Measurements from ENCODE around the gene JPH2. TPM values are rescaled to one million over a fixed set of nuclear protein-coding genes. Genes with fewer than 3 reads are reported as not detected.

Gene JPH2
- total RNA-seq, 1 donor from 2014 or later: 182 TPM

- no peak for DNase-seq
- intact Hi-C loops (cut with micrococcal nuclease): no loop called here
- ATAC-seq: no peak
Observed at GRCh38 chr20:44073675-44074071, 113.3 kb downstream of the JPH2 start.

GRCh38 chr20:44073011-44073674 is 113.8 kb downstream of the JPH2 start:
- intact Hi-C loops (cut with micrococcal nuclease): no loop called here
- no peak for ATAC-seq
- no peak for DNase-seq

GRCh38 chr20:44072384-44072783 is 114.6 kb downstream of the JPH2 start:
- no peak for DNase-seq
- intact Hi-C loops (cut with micrococcal nuclease): no loop called here
- no peak for ATAC-seq

GRCh38 chr20:44071526-44072111 is 115.4 kb downstream of the JPH2 start:
- intact Hi-C loops (cut with micrococcal nuclease): no loop called here
- DNase-seq: no peak

GRCh38 chr20:44071057-44071456 is 115.9 kb downstream of the JPH2 start:
- no peak for ATAC-seq

More at GRCh38 chr20:44071526-44072111, 115.4 kb downstream of the JPH2 start:
- ATAC-seq: no peak

GRCh38 chr20:44070139-44070900 is 116.7 kb downstream of the JPH2 start:
- no peak for DNase-seq
- intact Hi-C loops (cut with micrococcal nuclease): no loop called here
- ATAC-seq: no peak

More at GRCh38 chr20:44071057-44071456, 115.9 kb downstream of the JPH2 start:
- no peak for DNase-seq
- intact Hi-C loops (cut with micrococcal nuclease): no loop called here

GRCh38 chr20:44069203-44070011 is 117.6 kb downstream of the JPH2 start:
- DNase-seq (no peak), ATAC-seq (no peak)
- intact Hi-C loops (cut with micrococcal nuclease): no loop called here

- ATAC-seq: no peak
- intact Hi-C loops (cut with micrococcal nuclease): no loop called here
- no peak for DNase-seq
Observed at GRCh38 chr20:44068316-44069201, 118.4 kb downstream of the JPH2 start.

- intact Hi-C loops (cut with micrococcal nuclease): no loop called here
- peak; percentile 36 for ATAC-seq
- no peak for DNase-seq
Observed at GRCh38 chr20:44067650-44068081, 119.3 kb downstream of the JPH2 start.

GRCh38 chr20:44066645-44067606 is 120.1 kb downstream of the JPH2 start:
- DNase-seq: no peak
- intact Hi-C loops (cut with micrococcal nuclease): no loop called here
- no peak for ATAC-seq

GRCh38 chr20:44065401-44066340 is 121.3 kb downstream of the JPH2 start:
- intact Hi-C loops (cut with micrococcal nuclease): no loop called here
- no peak for DNase-seq
- no peak for ATAC-seq

GRCh38 chr20:44064501-44065400 is 122.2 kb downstream of the JPH2 start:
- ATAC-seq (no peak), DNase-seq (no peak)
- intact Hi-C loops (cut with micrococcal nuclease): no loop called here
